Left lung (tissue), 10 donors: ENCODE data around the gene AKR1C2. TPM values are rescaled to one million over a fixed set of nuclear protein-coding genes. Genes with fewer than 3 reads are reported as not detected.
"Not testable (repeated sequence)": the region's sequence is repeated elsewhere in the genome, so short reads cannot be mapped to it uniquely, and the experiment has no call there.

Experiments
- ATAC-seq: fragments of 200-7000 bp; cut with Tn5 transposase; one replicate; pipeline ENCODE4 v1.9.1; 2020; ENCODE audit warnings: moderate library complexity
- DNase-seq, 4 donors: peaks; one replicate each; pipeline ENCODE4 v3.0.0-alpha.2; 2013 to 2020
- H3K27ac ChIP-seq, 2 donors: fragments of 200-600 bp; sonication (generic) in 1 of 2; one replicate each; pipeline versions ENCODE4 v1.5.0 to v1.8.0; 2020 to 2021
- H3K27me3 ChIP-seq, 2 donors: fragments of 200-600 bp; sonication (generic) in 1 of 2; one replicate each; pipeline versions ENCODE4 v1.5.0 to v1.8.0; 2020 to 2021
- H3K36me3 ChIP-seq, 2 donors: fragments of 200-600 bp; sonication (generic) in 1 of 2; one replicate each; pipeline versions ENCODE4 v1.5.0 to v1.8.0; 2020 to 2021
- H3K4me1 ChIP-seq, 2 donors: fragments of 200-600 bp; one replicate each; pipeline ENCODE4 v1.8.0; 2021
- H3K4me3 ChIP-seq, 2 donors: fragments of 200-600 bp; sonication (generic) in 1 of 2; one replicate each; pipeline versions ENCODE4 v1.5.0 to v1.8.0; 2020 to 2021; ENCODE audit warnings: mild to moderate bottlenecking in 1 of 2
- H3K9me3 ChIP-seq, 2 donors: fragments of 200-600 bp; sonication (generic) in 1 of 2; one replicate each; pipeline versions ENCODE4 v1.5.0 to v1.8.0; 2020 to 2021
- intact Hi-C, 2 donors: fragments of 100-400 bp; cut with DNase I; formaldehyde crosslinking; loops; one replicate each; pipeline versions ENCODE4 v1.11.2 to v1.14.2; 2022
- polyA plus RNA-seq, 6 donors: library from polyadenylated mRNA; unstranded; fragments of 120-200 nt; gene quantifications; one replicate each; pipeline ENCODE4 v1.2.1, GENCODE V29; 2013; ENCODE audit not compliant: insufficient read length in 6 of 6
- total RNA-seq, 2 donors: library from RNA; stranded (reverse); fragmentation: NEBNext Ultra II Directional; extraction: Animal tissue kit (Norgen Biotek cat#: 25700); gene quantifications; one replicate each; pipeline ENCODE4 v1.2.1, GENCODE V29; 2021
- TF ChIP-seq, protein P1 (sequence below), 2 donors: fragments of 200-600 bp; sonication (generic) in 1 of 2; IDR thresholded peaks; one replicate each; pipeline versions ENCODE4 v1.5.0 to v1.8.0; 2021; ENCODE audit warnings: antibody characterized with exemption in 2 of 2
- donor health status: DM: no; HTN: yes; CAD: no.
- donor health status: DM: no; HTN: no; CAD: no.

AKR1C2 gene
- total and polyA plus RNA-seq, 8 donors = 3.1 to 65.3 (median 8.0) TPM

DNA sequence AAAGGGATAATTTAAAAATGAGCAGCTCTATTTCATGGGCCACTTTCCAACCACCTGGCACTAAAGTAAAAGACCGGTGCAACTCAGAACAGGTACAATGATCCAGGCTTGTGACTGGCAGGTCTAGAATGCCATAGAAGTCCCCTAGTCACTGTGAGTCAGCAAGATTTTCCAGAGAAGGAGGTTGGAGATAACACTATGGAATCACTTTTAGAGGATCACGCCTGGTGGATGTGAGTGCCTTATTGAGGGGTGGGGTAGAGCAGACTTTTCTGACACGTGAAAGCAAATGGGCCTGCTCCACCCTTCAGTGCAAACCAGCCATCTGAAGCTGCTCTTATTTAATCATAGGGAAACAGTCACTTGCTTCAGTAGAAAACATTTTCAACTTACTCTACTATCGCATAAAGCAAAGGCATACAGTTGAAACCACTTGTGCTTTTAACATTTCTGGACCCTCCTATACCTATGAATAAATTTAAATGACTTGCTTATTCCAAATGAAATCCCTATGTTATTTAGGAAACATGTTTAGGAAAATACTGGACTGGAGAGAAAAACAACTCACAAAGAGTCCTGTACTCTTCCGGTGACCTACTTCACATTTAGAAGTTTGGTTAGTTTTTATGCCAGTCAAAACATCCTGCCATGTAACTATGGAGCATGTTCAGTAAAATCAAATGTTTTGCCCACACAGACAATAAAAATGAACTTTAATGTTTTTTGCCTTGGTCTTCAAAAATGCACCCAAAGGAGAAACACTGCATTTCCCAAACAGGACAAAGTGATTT is 61.9 kb downstream of the AKR1C2 start:
- Histone ChIP-seq H3K36me3 (no peaks in the 10 kb centered on the region), H3K27me3 (no peaks in the 10 kb centered on the region), H3K4me1 (peaks cover 3% of the 10 kb centered on the region in 2 donors), H3K27ac (peak overlapping the region in 1 of 2 donors; percentile 2), H3K4me3 (no peak overlapping the region), H3K9me3 (no peaks in the 10 kb centered on the region)
- TF ChIP-seq, protein P1, sequence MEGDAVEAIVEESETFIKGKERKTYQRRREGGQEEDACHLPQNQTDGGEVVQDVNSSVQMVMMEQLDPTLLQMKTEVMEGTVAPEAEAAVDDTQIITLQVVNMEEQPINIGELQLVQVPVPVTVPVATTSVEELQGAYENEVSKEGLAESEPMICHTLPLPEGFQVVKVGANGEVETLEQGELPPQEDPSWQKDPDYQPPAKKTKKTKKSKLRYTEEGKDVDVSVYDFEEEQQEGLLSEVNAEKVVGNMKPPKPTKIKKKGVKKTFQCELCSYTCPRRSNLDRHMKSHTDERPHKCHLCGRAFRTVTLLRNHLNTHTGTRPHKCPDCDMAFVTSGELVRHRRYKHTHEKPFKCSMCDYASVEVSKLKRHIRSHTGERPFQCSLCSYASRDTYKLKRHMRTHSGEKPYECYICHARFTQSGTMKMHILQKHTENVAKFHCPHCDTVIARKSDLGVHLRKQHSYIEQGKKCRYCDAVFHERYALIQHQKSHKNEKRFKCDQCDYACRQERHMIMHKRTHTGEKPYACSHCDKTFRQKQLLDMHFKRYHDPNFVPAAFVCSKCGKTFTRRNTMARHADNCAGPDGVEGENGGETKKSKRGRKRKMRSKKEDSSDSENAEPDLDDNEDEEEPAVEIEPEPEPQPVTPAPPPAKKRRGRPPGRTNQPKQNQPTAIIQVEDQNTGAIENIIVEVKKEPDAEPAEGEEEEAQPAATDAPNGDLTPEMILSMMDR (IDR thresholded peaks at IDR 0.05) = no peak
- DNase-seq (no peak), ATAC-seq (peak; percentile 42)
- intact Hi-C loops = no loop called here

DNA sequence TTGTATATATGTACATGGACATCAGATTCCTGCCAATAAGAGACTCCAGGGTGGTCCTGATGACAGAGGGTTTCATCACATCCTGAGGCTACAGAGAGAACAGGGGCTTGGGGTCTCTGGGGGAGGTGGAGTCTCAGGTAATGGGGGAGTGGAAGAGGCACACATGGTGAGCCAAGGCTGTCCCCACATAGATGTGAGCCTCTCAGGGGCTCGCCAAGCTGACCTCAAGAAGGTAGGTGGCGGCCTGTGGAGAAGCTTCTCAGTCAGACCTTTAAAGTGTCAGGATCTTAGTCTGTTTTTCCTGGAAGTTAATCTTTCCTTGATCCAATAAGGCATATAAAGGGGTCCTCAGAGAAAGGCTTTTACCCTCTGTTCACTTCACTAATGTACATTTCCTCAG is 62.7 kb downstream of the AKR1C2 start:
- DNase-seq, H3K27ac ChIP-seq, intact Hi-C loops: not testable (repeated sequence)

DNA sequence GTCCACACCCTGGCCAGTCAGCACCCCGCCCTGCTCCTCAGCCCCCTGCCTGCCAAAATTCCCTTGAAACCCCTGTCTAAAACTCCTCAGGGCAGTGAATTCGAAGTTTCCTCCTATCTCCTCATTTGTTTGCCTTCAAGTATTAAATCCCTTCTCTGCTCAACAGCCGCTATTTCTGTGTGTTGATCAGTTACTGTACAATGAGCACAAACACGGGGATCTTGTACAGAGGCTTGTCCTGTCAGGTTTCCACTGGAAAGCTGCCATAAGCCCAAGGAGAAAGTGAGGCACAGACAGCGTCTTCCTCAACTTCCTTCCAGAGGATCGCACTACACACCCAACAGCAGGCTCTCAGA is 63.6 kb downstream of the AKR1C2 start:
- intact Hi-C loops, H3K4me3 ChIP-seq, H3K9me3 ChIP-seq, DNase-seq, H3K27me3 ChIP-seq, H3K27ac ChIP-seq, ATAC-seq, H3K36me3 ChIP-seq, H3K4me1 ChIP-seq: not testable (repeated sequence)

More for the DNA sequence above, 62.7 kb downstream of the AKR1C2 start:
- not testable (repeated sequence) for H3K9me3 ChIP-seq, H3K36me3 ChIP-seq, H3K4me1 ChIP-seq, H3K4me3 ChIP-seq, H3K27me3 ChIP-seq, ATAC-seq

DNA sequence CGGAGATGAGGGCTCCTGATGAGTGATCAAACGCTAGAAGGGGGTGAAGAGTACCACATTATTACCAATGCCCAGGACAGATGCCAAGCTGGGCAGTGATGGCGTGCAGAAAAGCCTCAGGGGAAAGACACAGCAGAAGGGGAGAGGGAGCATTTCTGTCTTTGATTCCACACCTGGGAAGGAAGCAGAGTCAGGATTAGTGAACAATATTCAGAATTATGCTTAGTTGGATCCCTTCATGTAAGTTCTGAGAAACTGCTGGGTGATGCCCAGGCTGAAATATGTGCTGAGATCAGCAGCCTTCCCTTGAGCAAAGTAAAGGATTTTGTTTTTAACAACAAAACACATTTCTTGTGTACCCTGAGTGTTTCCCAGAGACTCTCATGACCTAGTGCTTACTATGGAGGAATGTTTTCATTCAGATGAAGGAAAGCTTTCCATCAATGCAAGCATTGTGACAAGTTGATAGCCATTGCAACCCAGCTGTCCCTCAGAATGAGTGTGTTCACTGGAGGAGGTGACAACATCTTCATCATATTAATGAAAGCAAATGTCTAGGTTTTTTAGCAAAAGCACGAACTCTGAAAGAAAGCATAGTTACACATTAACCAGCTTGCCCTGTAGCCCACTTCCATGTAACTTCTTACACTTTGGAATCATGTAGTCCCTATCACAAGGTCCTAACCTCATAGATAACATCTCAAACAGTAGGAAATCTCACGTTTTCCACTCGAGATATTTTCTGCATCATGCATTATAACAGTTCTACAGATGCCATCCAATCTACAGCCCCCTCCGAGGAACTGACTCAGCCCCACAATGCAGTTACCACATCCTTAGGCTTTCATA is 64.2 kb downstream of the AKR1C2 start:
- Histone ChIP-seq H3K27me3 (no peaks in the 10 kb centered on the region), H3K4me1 (peaks cover 0 to 3% of the 10 kb centered on the region in 2 donors), H3K27ac (no peak overlapping the region), H3K4me3 (no peak overlapping the region), H3K9me3 (no peaks in the 10 kb centered on the region), H3K36me3 (no peaks in the 10 kb centered on the region)
- TF ChIP-seq, protein P1 (IDR thresholded peaks at IDR 0.05) = no peak
- ATAC-seq (no peak), DNase-seq (no peak)
- intact Hi-C loops = no loop called here

Other genes starting within 250 kb of the AKR1C2 start
- gene AKR1E2, start 177.7 kb downstream of the AKR1C2 start, total RNA-seq = 10 to 100 TPM in 1 of 2 donors, 1 to 10 TPM in 1; 4.8 to 12.6 TPM
- 10 to 100 TPM in 2 of 6 donors, 1 to 10 TPM in 4; 5.8 to 13.1 (median 9.0) TPM for gene AKR1E2, start 177.7 kb downstream of the AKR1C2 start, polyA plus RNA-seq
- gene AKR1C1, start 40.4 kb downstream of the AKR1C2 start, total RNA-seq = 10 to 100 TPM; 21.0 to 92.2 TPM
- 10 to 100 TPM in 2 of 6 donors, 1 to 10 TPM in 4; 8.1 to 11.2 (median 9.3) TPM for gene AKR1C1, start 40.4 kb downstream of the AKR1C2 start, polyA plus RNA-seq
- gene AKR1C3, start 90.6 kb upstream of the AKR1C2 start, total RNA-seq = 10 to 100 TPM; 47.1 to 88.3 TPM
- 1 to 10 TPM; 1.5 to 2.9 (median 2.0) TPM for gene AKR1C3, start 90.6 kb upstream of the AKR1C2 start, polyA plus RNA-seq
- gene AKR1C8, start 181.3 kb upstream of the AKR1C2 start, total RNA-seq = under 1 TPM in 1 of 2 donors, not detected in 1; 0.26 TPM
- not detected for gene AKR1C8, start 181.3 kb upstream of the AKR1C2 start, polyA plus RNA-seq
- gene AKR1C4, start 193.0 kb upstream of the AKR1C2 start, total RNA-seq = not detected
- gene AKR1C4, start 193.0 kb upstream of the AKR1C2 start, polyA plus RNA-seq = not detected